NB4 (cell line): ENCODE data around the gene PSMA4.

Experiments used
- MYC ChIP-seq: IDR thresholded peaks from 2 replicates; pipeline ENCODE4 v1.6.1; 2011; ENCODE audit warnings: low read depth, low read length
- POLR2A ChIP-seq: IDR thresholded peaks from 2 replicates; pipeline ENCODE4 v1.6.1; 2011; ENCODE audit warnings: mild to moderate bottlenecking; ENCODE audit not compliant: insufficient read length; ENCODE audit errors: extremely low read depth
- TF ChIP-seq, protein P1 (sequence below): IDR thresholded peaks from one replicate; pipeline ENCODE4 v1.5.1; 2012; ENCODE audit warnings: low read depth, low read length
- TF ChIP-seq, protein P2 (sequence below): IDR thresholded peaks from 2 replicates; pipeline ENCODE4 v1.6.1; 2011; ENCODE audit warnings: low read depth, low read length

DNA sequence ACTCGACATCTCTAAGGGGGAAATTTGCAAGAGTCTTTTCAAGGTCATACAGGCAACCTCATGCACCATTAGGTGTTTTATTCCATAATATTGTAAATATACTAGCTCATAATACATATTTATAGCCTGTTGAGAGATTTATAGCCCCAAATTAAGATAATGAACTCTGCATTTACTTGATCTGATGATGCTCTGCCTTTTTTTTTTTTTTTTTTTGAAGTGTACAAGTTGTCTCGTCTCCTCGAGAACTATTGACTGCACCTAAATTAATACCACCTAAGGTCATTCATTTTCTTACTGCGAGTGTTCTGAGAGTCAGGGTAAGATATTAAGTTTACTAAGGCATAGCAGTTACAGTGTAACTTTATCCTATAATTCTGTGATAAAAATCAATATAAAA, 31.1 kb downstream of the PSMA4 start:
- TF ChIP-seq, protein P1, sequence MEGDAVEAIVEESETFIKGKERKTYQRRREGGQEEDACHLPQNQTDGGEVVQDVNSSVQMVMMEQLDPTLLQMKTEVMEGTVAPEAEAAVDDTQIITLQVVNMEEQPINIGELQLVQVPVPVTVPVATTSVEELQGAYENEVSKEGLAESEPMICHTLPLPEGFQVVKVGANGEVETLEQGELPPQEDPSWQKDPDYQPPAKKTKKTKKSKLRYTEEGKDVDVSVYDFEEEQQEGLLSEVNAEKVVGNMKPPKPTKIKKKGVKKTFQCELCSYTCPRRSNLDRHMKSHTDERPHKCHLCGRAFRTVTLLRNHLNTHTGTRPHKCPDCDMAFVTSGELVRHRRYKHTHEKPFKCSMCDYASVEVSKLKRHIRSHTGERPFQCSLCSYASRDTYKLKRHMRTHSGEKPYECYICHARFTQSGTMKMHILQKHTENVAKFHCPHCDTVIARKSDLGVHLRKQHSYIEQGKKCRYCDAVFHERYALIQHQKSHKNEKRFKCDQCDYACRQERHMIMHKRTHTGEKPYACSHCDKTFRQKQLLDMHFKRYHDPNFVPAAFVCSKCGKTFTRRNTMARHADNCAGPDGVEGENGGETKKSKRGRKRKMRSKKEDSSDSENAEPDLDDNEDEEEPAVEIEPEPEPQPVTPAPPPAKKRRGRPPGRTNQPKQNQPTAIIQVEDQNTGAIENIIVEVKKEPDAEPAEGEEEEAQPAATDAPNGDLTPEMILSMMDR, result no peak
- TF ChIP-seq POLR2A (no peak), MYC (no peak)
- TF ChIP-seq, protein P2, sequence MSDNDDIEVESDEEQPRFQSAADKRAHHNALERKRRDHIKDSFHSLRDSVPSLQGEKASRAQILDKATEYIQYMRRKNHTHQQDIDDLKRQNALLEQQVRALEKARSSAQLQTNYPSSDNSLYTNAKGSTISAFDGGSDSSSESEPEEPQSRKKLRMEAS, result no peak
